KMS-11 (cell line): Measurements from ENCODE around the gene TINAGL1.

Experiments
- H2AFZ ChIP-seq: fragments of 200-600 bp; sonication (generic); 2 replicates; pipeline ENCODE4 v1.6.1; 2016; ENCODE audit warnings: antibody characterized with exemption, mixed run types, low read depth
- H3K27ac ChIP-seq: fragments of 200-600 bp; sonication (generic); 2 replicates; pipeline ENCODE4 v1.6.1; 2016; ENCODE audit warnings: mild to moderate bottlenecking, mixed run types
- H3K27me3 ChIP-seq: fragments of 200-600 bp; sonication (generic); 2 replicates; pipeline ENCODE4 v1.6.1; 2017; ENCODE audit warnings: mild to moderate bottlenecking, low read depth, mixed run types, moderate library complexity; ENCODE audit not compliant: insufficient read depth
- H3K36me3 ChIP-seq: fragments of 200-600 bp; sonication (generic); 2 replicates; pipeline ENCODE4 v1.6.1; 2017; ENCODE audit warnings: mild to moderate bottlenecking, mixed run types; ENCODE audit not compliant: insufficient read depth
- H3K4me1 ChIP-seq: fragments of 200-600 bp; sonication (generic); 2 replicates; pipeline ENCODE4 v1.6.1; 2016; ENCODE audit warnings: mild to moderate bottlenecking, low read depth, mixed run types; ENCODE audit not compliant: poor library complexity, severe bottlenecking
- H3K4me2 ChIP-seq: fragments of 200-600 bp; sonication (generic); 2 replicates; pipeline ENCODE4 v1.7.0; 2016; ENCODE audit warnings: mild to moderate bottlenecking, mixed run types
- H3K4me3 ChIP-seq: fragments of 200-600 bp; sonication (generic); IDR thresholded peaks from 2 replicates; pipeline ENCODE4 v1.6.1; 2017; ENCODE audit warnings: low read depth, low read length, mixed read lengths; ENCODE audit not compliant: insufficient read depth
- H3K79me2 ChIP-seq: fragments of 200-600 bp; sonication (generic); 2 replicates; pipeline ENCODE4 v1.6.1; 2016; ENCODE audit warnings: low read depth, mixed run types; ENCODE audit not compliant: insufficient read depth
- H3K9ac ChIP-seq: fragments of 200-600 bp; sonication (generic); 2 replicates; pipeline ENCODE4 v1.6.1; 2016; ENCODE audit warnings: mild to moderate bottlenecking, mixed run types
- H4K20me1 ChIP-seq: fragments of 200-600 bp; sonication (generic); 2 replicates; pipeline ENCODE4 v1.6.1; 2016; ENCODE audit warnings: mild to moderate bottlenecking, mixed run types; ENCODE audit not compliant: insufficient read depth
- CTCF ChIP-seq: fragments of 200-600 bp; sonication (generic); conservative IDR thresholded peaks from 2 replicates; pipeline ENCODE4 v1.6.1; 2017; ENCODE audit warnings: low read depth, mild to moderate bottlenecking, antibody characterized with exemption, low read length, moderate library complexity, mixed read lengths

TINAGL1 gene

GRCh38 chr1:31552489-31552888 is 23.8 kb upstream of the TINAGL1 start:
- Histone ChIP-seq H2AFZ (no peak overlapping the region), H3K4me2 (no peak overlapping the region), H3K9ac (no peak overlapping the region), H3K27me3 (peaks cover 3% of the 10 kb centered on the region; the same call in 1 of the 2 replicates), H3K4me3 (no peak overlapping the region), H3K79me2 (no peaks in the 10 kb centered on the region), H4K20me1 (no peaks in the 10 kb centered on the region), H3K27ac (no peak overlapping the region), H3K36me3 (no peaks in the 10 kb centered on the region), H3K4me1 (peaks cover 6% of the 10 kb centered on the region)
- TF ChIP-seq CTCF, result no peak

- no peaks in the 10 kb centered on the region for H4K20me1 ChIP-seq
- H3K79me2 ChIP-seq, result no peaks in the 10 kb centered on the region
- no peaks in the 10 kb centered on the region for H3K27me3 ChIP-seq
Measured at GRCh38 chr1:31556481-31557006, 19.8 kb upstream of the TINAGL1 start.

GRCh38 chr1:31559715-31560114 is 16.6 kb upstream of the TINAGL1 start:
- no peak for TF ChIP-seq CTCF
- Histone ChIP-seq H3K27ac (no peak overlapping the region), H3K36me3 (no peaks in the 10 kb centered on the region)

More at GRCh38 chr1:31556481-31557006, 19.8 kb upstream of the TINAGL1 start:
- Histone ChIP-seq H2AFZ (no peak overlapping the region), H3K27ac (no peak overlapping the region), H3K4me1 (no peaks in the 10 kb centered on the region), H3K4me3 (no peak overlapping the region), H3K36me3 (no peaks in the 10 kb centered on the region), H3K4me2 (no peak overlapping the region), H3K9ac (no peak overlapping the region)
- no peak for TF ChIP-seq CTCF

GRCh38 chr1:31560394-31560793 is 15.9 kb upstream of the TINAGL1 start:
- no peaks in the 10 kb centered on the region for H3K36me3 ChIP-seq
- no peaks in the 10 kb centered on the region for H3K27me3 ChIP-seq

More at GRCh38 chr1:31559715-31560114, 16.6 kb upstream of the TINAGL1 start:
- H2AFZ ChIP-seq, result no peak overlapping the region
- no peak overlapping the region for H3K9ac ChIP-seq
- no peaks in the 10 kb centered on the region for H3K79me2 ChIP-seq
- H3K4me3 ChIP-seq, result no peak overlapping the region
- no peaks in the 10 kb centered on the region for H4K20me1 ChIP-seq
- H3K4me2 ChIP-seq, result no peak overlapping the region
- no peaks in the 10 kb centered on the region for H3K27me3 ChIP-seq
- H3K4me1 ChIP-seq, result no peaks in the 10 kb centered on the region

More at GRCh38 chr1:31560394-31560793, 15.9 kb upstream of the TINAGL1 start:
- Histone ChIP-seq H3K4me1 (no peaks in the 10 kb centered on the region), H3K79me2 (no peaks in the 10 kb centered on the region), H3K9ac (no peak overlapping the region), H3K4me3 (no peak overlapping the region), H3K27ac (no peak overlapping the region), H3K4me2 (no peak overlapping the region), H2AFZ (no peak overlapping the region), H4K20me1 (no peaks in the 10 kb centered on the region)
- no peak for TF ChIP-seq CTCF
